ENCODE data around the gene C18orf63. TPM values are rescaled to one million over a fixed set of nuclear protein-coding genes. Genes with fewer than 3 reads are reported as not detected.
A peak's percentile ranks its signal among the peaks of the same experiment; 100 is the strongest.

Gene C18orf63
- total and polyA plus RNA-seq, 8 donors = 0.16 to 0.26 TPM; not detected in 6

- Histone ChIP-seq H3K4me1 (peaks cover 0 to 17% of the 10 kb centered on the region in 2 donors), H3K36me3 (no peaks in the 10 kb centered on the region), H3K27me3 (no peaks in the 10 kb centered on the region), H3K4me3 (no peak overlapping the region), H3K9me3 (no peaks in the 10 kb centered on the region), H3K27ac (no peak overlapping the region)
- no peak for TF ChIP-seq CTCF (IDR thresholded peaks at IDR 0.05)
- intact Hi-C loops (cut with DNase I) = no loop called here
- peak in 1 of 4 donors; percentile 49 for DNase-seq
- ATAC-seq = peak; percentile 95
These were observed 87.3 kb downstream of the C18orf63 start for GRCh38 chr18:74402806-74403433.

GRCh38 chr18:74407888-74408287 is 92.2 kb downstream of the C18orf63 start:
- intact Hi-C loops (cut with DNase I) = no loop called here
- ATAC-seq = no peak

More at GRCh38 chr18:74407888-74408287, 92.2 kb downstream of the C18orf63 start:
- H3K27ac ChIP-seq = no peak overlapping the region
- DNase-seq = no peak
- H3K9me3 ChIP-seq = no peaks in the 10 kb centered on the region
- H3K4me3 ChIP-seq = no peak overlapping the region
- H3K4me1 ChIP-seq = no peaks in the 10 kb centered on the region
- no peak for TF ChIP-seq CTCF (IDR thresholded peaks at IDR 0.05)
- no peaks in the 10 kb centered on the region for H3K36me3 ChIP-seq
- peaks cover 0 to 22% of the 10 kb centered on the region in 2 donors for H3K27me3 ChIP-seq

Other genes starting within 250 kb of the C18orf63 start
- gene FBXO15, start 168.0 kb upstream of the C18orf63 start, total RNA-seq = 1 to 10 TPM; 1.1 to 2.4 TPM
- 1 to 10 TPM; 1.8 to 5.0 (median 3.6) TPM for gene FBXO15, start 168.0 kb upstream of the C18orf63 start, polyA plus RNA-seq (ENCODE audit: insufficient read length in 6 of 6)
- 10 to 100 TPM; 22.1 to 35.1 TPM for gene TIMM21, start 167.3 kb upstream of the C18orf63 start, total RNA-seq
- gene TIMM21, start 167.3 kb upstream of the C18orf63 start, polyA plus RNA-seq (ENCODE audit: insufficient read length in 6 of 6) = 10 to 100 TPM; 45.1 to 54.3 (median 48.5) TPM
- 100 to 1,000 TPM; 347 to 508 TPM for gene CYB5A, start 23.9 kb upstream of the C18orf63 start, total RNA-seq
- 100 to 1,000 TPM; 238 to 274 (median 253) TPM for gene CYB5A, start 23.9 kb upstream of the C18orf63 start, polyA plus RNA-seq (ENCODE audit: insufficient read length in 6 of 6)
- not detected for gene DIPK1C, start 141.5 kb downstream of the C18orf63 start, total RNA-seq
- gene DIPK1C, start 141.5 kb downstream of the C18orf63 start, polyA plus RNA-seq (ENCODE audit: insufficient read length in 6 of 6) = under 1 TPM in 5 of 6 donors, not detected in 1; 0.09 to 0.31 (median 0.21) TPM
- 100 to 1,000 TPM; 242 to 301 TPM for gene CNDP2, start 180.5 kb downstream of the C18orf63 start, total RNA-seq
- gene CNDP2, start 180.5 kb downstream of the C18orf63 start, polyA plus RNA-seq (ENCODE audit: insufficient read length in 6 of 6) = 100 to 1,000 TPM; 108 to 136 (median 117) TPM
- not detected for gene CNDP1, start 218.7 kb downstream of the C18orf63 start, total RNA-seq
- gene CNDP1, start 218.7 kb downstream of the C18orf63 start, polyA plus RNA-seq (ENCODE audit: insufficient read length in 6 of 6) = under 1 TPM; 0.20 to 0.56 (median 0.37) TPM

Data from left lung (tissue), 10 donors.